ENCODE measurements around the gene LRRC25.

GRCh38 chr19:18401580-18402112 lies 4.2 kb upstream of the LRRC25 start:
- no peak for TF ChIP-seq CTCF (IDR thresholded peaks at IDR 0.05)
- no peak for TF ChIP-seq POLR2AphosphoS5 (IDR thresholded peaks at IDR 0.05)

Measured in breast epithelium (tissue), 3 donors.